A549 (cell line): Measurements from ENCODE around the gene USP3.

Experiments used
- CTCF ChIP-seq: fragments of >200 bp; sonication (Bioruptor Twin); formaldehyde crosslinking; IDR thresholded peaks from 3 replicates; pipeline ENCODE4 v1.5.1; 2016
- RFX5 ChIP-seq: fragments of 450-650 bp; IDR thresholded peaks from 2 replicates; pipeline ENCODE4 v1.7.1; 2014; ENCODE audit warnings: antibody characterized with exemption, mild to moderate bottlenecking, moderate library complexity
- ZC3H11A ChIP-seq: fragments of 450-650 bp; IDR thresholded peaks from 2 replicates; pipeline ENCODE4 v1.6.1; 2014; ENCODE audit warnings: antibody characterized with exemption, mild to moderate bottlenecking

DNA sequence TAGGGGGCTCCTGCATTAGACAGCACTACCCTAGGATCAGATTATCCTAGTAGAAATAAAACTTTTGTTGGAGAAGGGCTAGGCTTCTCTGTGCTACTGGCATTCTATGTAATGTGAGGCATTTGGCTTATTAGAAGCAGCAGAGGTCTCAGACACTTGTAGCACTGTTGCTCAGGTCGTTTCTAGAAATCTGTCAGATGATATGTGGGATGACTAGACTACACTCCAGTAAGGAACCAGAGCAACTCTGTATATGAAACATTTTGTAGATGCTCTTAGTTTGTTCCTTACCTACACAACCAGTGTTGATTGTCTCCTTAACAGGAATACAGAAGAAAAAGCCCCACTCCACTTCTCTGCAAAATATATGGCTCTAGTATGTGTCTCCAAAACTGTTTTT lies 70.9 kb downstream of the USP3 start:
- TF ChIP-seq CTCF (no peak), RFX5 (no peak), ZC3H11A (no peak)
